Tibial nerve (tissue), 4 donors: Measurements from ENCODE around the gene SDCBP2. TPM values are rescaled to one million over a fixed set of nuclear protein-coding genes. Genes with fewer than 3 reads are reported as not detected.
A peak's percentile ranks its signal among the peaks of the same experiment; 100 is the strongest.

ENCODE experiments used
- DNase-seq, 2 donors: peaks; one replicate each; pipeline ENCODE4 v3.0.0-alpha.2; 2019; ENCODE audit warnings: low spot score in 2 of 2
- H3K27ac ChIP-seq, 4 donors: fragments of 200-600 bp; sonication (generic) in 3 of 4; one replicate each; pipeline ENCODE4 v1.5.1; 2017 to 2019; ENCODE audit warnings: mild to moderate bottlenecking in 1 of 4
- H3K27me3 ChIP-seq, 2 donors: fragments of 200-600 bp; sonication (generic) in 1 of 2; one replicate each; pipeline versions ENCODE4 v1.5.1 to v1.6.0; 2017 to 2019
- H3K36me3 ChIP-seq, 3 donors: fragments of 200-600 bp; sonication (generic); one replicate each; pipeline ENCODE4 v1.5.1; 2018 to 2019
- H3K4me1 ChIP-seq, 4 donors: fragments of 200-600 bp; sonication (generic) in 3 of 4; one replicate each; pipeline ENCODE4 v1.5.1; 2017 to 2019
- H3K4me3 ChIP-seq, 4 donors: fragments of 200-600 bp; sonication (generic) in 3 of 4; one replicate each; pipeline ENCODE4 v1.5.1; 2017 to 2019; ENCODE audit warnings: mild to moderate bottlenecking in 1 of 4, moderate library complexity in 1 of 4
- H3K9me3 ChIP-seq, 4 donors: fragments of 200-600 bp; sonication (generic) in 3 of 4; one replicate each; pipeline ENCODE4 v1.5.1; 2017 to 2019
- EP300 ChIP-seq, 2 donors: sonication (generic); formaldehyde crosslinking; IDR thresholded peaks; one replicate each; pipeline ENCODE4 v1.6.1; 2017; ENCODE audit warnings: antibody characterized with exemption in 2 of 2, mild to moderate bottlenecking in 1 of 2
- POLR2A ChIP-seq, 2 donors: fragments of 450-650 bp; IDR thresholded peaks; one replicate each; pipeline ENCODE4 v1.6.1; 2017; ENCODE audit warnings: antibody characterized with exemption in 2 of 2, mild to moderate bottlenecking in 2 of 2, moderate library complexity in 2 of 2
- WGBS, 2 donors: methylation state at CpG; one replicate each; pipeline ENCODE4 v1.1.5; 2018; 5-methylcytosine and 5-hydroxymethylcytosine counted together
- total RNA-seq, 4 donors: library from RNA; depleted of rRNA; stranded (reverse); fragments of >200 nt; gene quantifications; one replicate each; pipeline ENCODE4 v1.1.0, GENCODE V29; 2016
- TF ChIP-seq, protein P1 (sequence below), 5 experiments: fragments of 200-600 bp in 3 of 5; fragments of 450-650 bp in 2 of 5; sonication (generic) in 3 of 5; IDR thresholded peaks; one replicate each; pipeline ENCODE4 v1.5.1; 2016 to 2019; ENCODE audit warnings: antibody characterized with exemption in 5 of 5, mild to moderate bottlenecking in 3 of 5, moderate library complexity in 2 of 5

The SDCBP2 gene
- total RNA-seq, 4 donors from 2014 or later: 1.9 to 4.2 (median 2.9) TPM

DNA sequence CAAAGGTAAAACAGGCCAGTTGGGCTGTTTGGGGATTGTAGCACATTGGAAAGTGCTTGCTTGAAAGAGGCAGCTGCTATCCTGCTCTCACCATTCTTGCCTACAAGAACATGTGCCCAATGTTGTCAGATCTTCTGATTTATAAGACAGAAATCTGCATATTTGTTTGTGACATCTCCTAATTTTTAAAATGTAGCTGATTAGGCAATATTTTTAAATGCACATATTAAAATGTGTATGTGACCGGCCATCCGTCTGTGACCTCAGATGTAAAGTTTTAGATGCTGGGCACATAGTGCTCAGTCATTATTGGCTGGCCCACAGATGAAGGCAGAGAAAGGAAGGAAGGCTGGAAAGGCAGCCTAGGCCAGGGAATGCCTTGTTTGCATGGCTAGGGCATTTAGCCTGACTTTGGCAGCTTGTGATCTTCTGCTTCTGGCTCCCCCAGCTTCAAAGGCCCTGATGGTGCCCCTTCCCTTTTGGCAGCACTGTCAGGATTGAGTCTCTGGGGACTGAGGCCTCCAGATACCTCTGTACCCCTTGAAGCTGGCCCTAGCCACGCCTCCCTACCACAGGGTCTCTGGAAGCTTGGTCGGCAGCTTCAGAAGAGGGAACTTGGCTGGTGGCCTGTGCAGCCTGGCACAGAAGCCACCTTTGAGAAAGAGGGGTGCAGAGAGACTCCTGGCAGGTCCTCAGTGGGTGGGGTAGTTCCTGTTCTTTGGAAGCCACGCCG is 56.4 kb downstream of the SDCBP2 start:
- H3K27ac ChIP-seq: no peak overlapping the region
- H3K4me1 ChIP-seq: peaks cover 0 to 5% (median 0%) of the 10 kb centered on the region in 4 donors
- H3K27me3 ChIP-seq: no peaks in the 10 kb centered on the region
- no peak overlapping the region for H3K4me3 ChIP-seq
- WGBS, 2 donors: 76 to 80% methylated on average over 5 to 6 of the region's 6 CpGs
- TF ChIP-seq POLR2A (IDR thresholded peaks at IDR 0.05): no peak
- TF ChIP-seq, protein P1, sequence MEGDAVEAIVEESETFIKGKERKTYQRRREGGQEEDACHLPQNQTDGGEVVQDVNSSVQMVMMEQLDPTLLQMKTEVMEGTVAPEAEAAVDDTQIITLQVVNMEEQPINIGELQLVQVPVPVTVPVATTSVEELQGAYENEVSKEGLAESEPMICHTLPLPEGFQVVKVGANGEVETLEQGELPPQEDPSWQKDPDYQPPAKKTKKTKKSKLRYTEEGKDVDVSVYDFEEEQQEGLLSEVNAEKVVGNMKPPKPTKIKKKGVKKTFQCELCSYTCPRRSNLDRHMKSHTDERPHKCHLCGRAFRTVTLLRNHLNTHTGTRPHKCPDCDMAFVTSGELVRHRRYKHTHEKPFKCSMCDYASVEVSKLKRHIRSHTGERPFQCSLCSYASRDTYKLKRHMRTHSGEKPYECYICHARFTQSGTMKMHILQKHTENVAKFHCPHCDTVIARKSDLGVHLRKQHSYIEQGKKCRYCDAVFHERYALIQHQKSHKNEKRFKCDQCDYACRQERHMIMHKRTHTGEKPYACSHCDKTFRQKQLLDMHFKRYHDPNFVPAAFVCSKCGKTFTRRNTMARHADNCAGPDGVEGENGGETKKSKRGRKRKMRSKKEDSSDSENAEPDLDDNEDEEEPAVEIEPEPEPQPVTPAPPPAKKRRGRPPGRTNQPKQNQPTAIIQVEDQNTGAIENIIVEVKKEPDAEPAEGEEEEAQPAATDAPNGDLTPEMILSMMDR (IDR thresholded peaks at IDR 0.05): no peak
- TF ChIP-seq EP300 (IDR thresholded peaks at IDR 0.05): no peak
- H3K9me3 ChIP-seq: no peaks in the 10 kb centered on the region
- DNase-seq: no peak
- no peaks in the 10 kb centered on the region for H3K36me3 ChIP-seq

DNA sequence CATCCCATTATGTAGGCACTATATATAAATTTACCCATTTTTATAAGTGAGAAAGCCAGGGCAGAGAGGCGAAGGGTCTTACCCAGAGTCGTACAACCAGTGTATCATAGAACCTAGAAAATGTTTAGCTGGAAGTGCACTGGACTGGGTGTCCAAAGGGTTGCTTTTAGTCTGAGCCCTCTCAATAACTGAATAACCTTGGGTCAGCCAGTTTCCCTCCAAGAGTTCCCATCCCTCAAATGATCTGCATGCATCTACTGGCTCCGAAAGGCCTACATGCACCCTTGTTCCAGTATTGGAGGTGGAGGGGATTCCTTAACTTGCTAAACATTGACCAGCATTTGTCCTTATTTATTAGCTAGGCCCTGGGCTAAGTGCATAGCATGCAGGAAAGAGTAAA is 59.1 kb downstream of the SDCBP2 start:
- Histone ChIP-seq H3K27me3 (peaks cover 0 to 9% of the 10 kb centered on the region in 2 donors), H3K4me1 (peaks cover 0 to 23% (median 11%) of the 10 kb centered on the region in 4 donors), H3K36me3 (no peaks in the 10 kb centered on the region), H3K27ac (no peak overlapping the region), H3K9me3 (no peaks in the 10 kb centered on the region), H3K4me3 (no peak overlapping the region)
- DNase-seq: no peak
- TF ChIP-seq POLR2A (IDR thresholded peaks at IDR 0.05): no peak
- TF ChIP-seq, protein P1 (IDR thresholded peaks at IDR 0.05): no peak
- no peak for TF ChIP-seq EP300 (IDR thresholded peaks at IDR 0.05)
- 90 to 91% methylated on average over 3 of the region's 3 CpGs for WGBS, 2 donors

- 90 to 93% methylated on average over 8 of the region's 8 CpGs for WGBS, 2 donors
- TF ChIP-seq EP300 (IDR thresholded peaks at IDR 0.05) (no peak), POLR2A (IDR thresholded peaks at IDR 0.05) (no peak)
- TF ChIP-seq, protein P1 (IDR thresholded peaks at IDR 0.05): no peak
Measured at GRCh38 chr20:1269235-1269634, 59.7 kb downstream of the SDCBP2 start.

DNA sequence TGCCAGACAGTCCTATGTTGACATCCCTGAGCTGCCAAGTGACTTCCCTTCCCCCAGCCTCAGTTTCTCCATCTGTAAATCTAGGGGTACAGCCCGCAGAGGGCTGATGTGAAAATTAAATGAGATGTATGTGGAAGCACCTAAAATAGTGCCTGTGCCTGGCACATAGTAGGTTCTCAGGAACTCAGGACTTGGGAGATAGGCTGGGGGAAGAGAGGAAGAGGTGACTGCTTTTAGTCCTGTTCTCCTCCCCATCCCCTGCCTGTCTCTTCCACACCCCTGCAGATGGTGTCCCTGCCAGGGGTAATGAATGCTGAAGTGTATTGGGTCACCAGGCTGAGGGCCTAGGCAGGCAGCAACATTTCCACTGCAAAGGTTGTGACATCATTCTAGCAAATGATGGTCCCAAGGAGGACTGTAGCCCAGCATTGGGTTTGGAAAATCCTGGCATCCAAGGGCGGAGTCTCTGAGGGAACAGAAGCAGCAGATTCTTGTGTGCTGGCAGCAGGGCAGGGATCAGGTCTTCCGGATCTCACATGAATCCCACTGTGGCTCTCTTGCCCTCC is 61.0 kb downstream of the SDCBP2 start:
- Histone ChIP-seq H3K36me3 (no peaks in the 10 kb centered on the region), H3K27ac (no peak overlapping the region), H3K4me1 (peaks cover 0 to 23% (median 11%) of the 10 kb centered on the region in 4 donors), H3K4me3 (no peak overlapping the region), H3K9me3 (no peaks in the 10 kb centered on the region), H3K27me3 (peaks cover 0 to 9% of the 10 kb centered on the region in 2 donors)
- TF ChIP-seq EP300 (IDR thresholded peaks at IDR 0.05) (no peak), POLR2A (IDR thresholded peaks at IDR 0.05) (no peak)
- TF ChIP-seq, protein P1 (IDR thresholded peaks at IDR 0.05): no peak
- no peak for DNase-seq
- 80 to 82% methylated on average over 3 of the region's 3 CpGs for WGBS, 2 donors

More at GRCh38 chr20:1269235-1269634, 59.7 kb downstream of the SDCBP2 start:
- DNase-seq: no peak
- Histone ChIP-seq H3K27me3 (peaks cover 0 to 9% of the 10 kb centered on the region in 2 donors), H3K4me3 (no peak overlapping the region), H3K27ac (no peak overlapping the region), H3K9me3 (no peaks in the 10 kb centered on the region), H3K4me1 (peaks cover 0 to 23% (median 11%) of the 10 kb centered on the region in 4 donors), H3K36me3 (no peaks in the 10 kb centered on the region)

DNA sequence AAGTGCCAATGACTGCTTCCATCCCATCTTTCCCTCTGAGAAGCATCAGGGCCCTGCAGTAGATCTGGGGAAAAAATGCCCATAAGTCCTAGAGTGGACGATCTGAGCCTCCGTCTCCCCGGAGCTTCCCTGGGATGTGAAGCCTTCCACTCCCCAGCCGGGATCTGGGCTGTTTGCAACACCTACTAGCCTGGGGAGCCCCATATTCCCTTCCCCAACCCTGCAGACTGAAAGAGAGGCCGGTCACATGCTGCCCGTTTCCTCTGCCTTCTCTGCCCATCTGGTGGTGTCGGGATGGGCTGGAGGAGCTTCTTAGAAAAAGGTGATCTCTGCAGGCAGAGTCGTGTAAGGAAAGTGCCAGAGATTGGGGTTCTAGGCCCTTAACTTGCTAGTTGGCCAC is 61.8 kb downstream of the SDCBP2 start:
- Histone ChIP-seq H3K4me1 (peaks cover 0 to 23% (median 11%) of the 10 kb centered on the region in 4 donors), H3K27me3 (peaks cover 0 to 9% of the 10 kb centered on the region in 2 donors), H3K36me3 (no peaks in the 10 kb centered on the region), H3K9me3 (no peaks in the 10 kb centered on the region), H3K27ac (peak overlapping the region in 1 of 4 donors; percentile 77), H3K4me3 (peak overlapping the region in 1 of 4 donors; percentile 87)
- WGBS, 2 donors: 73 to 79% methylated on average over 5 to 8 of the region's 8 CpGs
- no peak for DNase-seq
- TF ChIP-seq, protein P1 (IDR thresholded peaks at IDR 0.05): no peak
- no peak for TF ChIP-seq EP300 (IDR thresholded peaks at IDR 0.05)
- TF ChIP-seq POLR2A (IDR thresholded peaks at IDR 0.05): no peak
